Tibial nerve (tissue), 4 donors: Measurements from ENCODE around the gene BPIFB2.

Experiments used
- CTCF ChIP-seq, 5 experiments: fragments of 200-600 bp in 3 of 5; fragments of 450-650 bp in 2 of 5; sonication (generic) in 3 of 5; IDR thresholded peaks; one replicate each; pipeline ENCODE4 v1.5.1; 2016 to 2019; ENCODE audit warnings: antibody characterized with exemption in 5 of 5, mild to moderate bottlenecking in 3 of 5, moderate library complexity in 2 of 5
- EP300 ChIP-seq, 2 donors: sonication (generic); formaldehyde crosslinking; IDR thresholded peaks; one replicate each; pipeline ENCODE4 v1.6.1; 2017; ENCODE audit warnings: antibody characterized with exemption in 2 of 2, mild to moderate bottlenecking in 1 of 2
- POLR2A ChIP-seq, 2 donors: fragments of 450-650 bp; IDR thresholded peaks; one replicate each; pipeline ENCODE4 v1.6.1; 2017; ENCODE audit warnings: antibody characterized with exemption in 2 of 2, mild to moderate bottlenecking in 2 of 2, moderate library complexity in 2 of 2

- no peak for TF ChIP-seq CTCF (IDR thresholded peaks at IDR 0.05)
- TF ChIP-seq POLR2A (IDR thresholded peaks at IDR 0.05): no peak
- TF ChIP-seq EP300 (IDR thresholded peaks at IDR 0.05): no peak
Measured at GRCh38 chr20:32976746-32977145, 30.8 kb upstream of the BPIFB2 start.
